GM18861 (cell line): ENCODE measurements around the gene PPP1R36.
"Not testable (repeated sequence)": the region's sequence is repeated elsewhere in the genome, so short reads cannot be mapped to it uniquely, and the experiment has no call there.

Experiments
- ATAC-seq: cut with Tn5 transposase; IDR thresholded peaks from one replicate; pipeline ENCODE4 v1.9.1; 2021; ENCODE audit not compliant: unreplicated experiment

PPP1R36 gene

GRCh38 chr14:64518229-64518628 is 31.5 kb upstream of the PPP1R36 start:
- ATAC-seq: no peak

- no peak for ATAC-seq
Measured at GRCh38 chr14:64520699-64521098, 29.1 kb upstream of the PPP1R36 start.

GRCh38 chr14:64522591-64523355 is 27.0 kb upstream of the PPP1R36 start:
- no peak for ATAC-seq

DNA sequence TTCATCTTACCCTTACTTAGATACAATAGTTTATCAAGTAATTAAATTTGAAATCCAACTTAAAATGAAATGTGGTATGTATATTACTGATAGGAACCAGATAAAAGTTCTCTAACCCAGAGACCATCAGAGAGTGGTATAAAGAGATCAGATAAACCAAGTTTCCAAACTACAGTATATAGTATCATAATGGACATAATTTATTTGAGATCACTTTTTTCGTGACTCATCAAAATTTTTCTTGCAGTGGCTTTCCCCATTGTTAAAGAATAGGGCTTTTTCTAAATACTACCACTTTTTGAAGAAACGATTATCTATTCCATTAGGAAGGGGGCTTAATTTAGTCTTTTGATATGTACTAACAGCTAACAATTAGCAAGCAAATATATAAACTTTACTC is 24.4 kb upstream of the PPP1R36 start:
- ATAC-seq: no peak

GRCh38 chr14:64531567-64531966 is 18.2 kb upstream of the PPP1R36 start:
- no peak for ATAC-seq

- ATAC-seq: no peak
Measured at GRCh38 chr14:64536488-64537245, 13.1 kb upstream of the PPP1R36 start.

DNA sequence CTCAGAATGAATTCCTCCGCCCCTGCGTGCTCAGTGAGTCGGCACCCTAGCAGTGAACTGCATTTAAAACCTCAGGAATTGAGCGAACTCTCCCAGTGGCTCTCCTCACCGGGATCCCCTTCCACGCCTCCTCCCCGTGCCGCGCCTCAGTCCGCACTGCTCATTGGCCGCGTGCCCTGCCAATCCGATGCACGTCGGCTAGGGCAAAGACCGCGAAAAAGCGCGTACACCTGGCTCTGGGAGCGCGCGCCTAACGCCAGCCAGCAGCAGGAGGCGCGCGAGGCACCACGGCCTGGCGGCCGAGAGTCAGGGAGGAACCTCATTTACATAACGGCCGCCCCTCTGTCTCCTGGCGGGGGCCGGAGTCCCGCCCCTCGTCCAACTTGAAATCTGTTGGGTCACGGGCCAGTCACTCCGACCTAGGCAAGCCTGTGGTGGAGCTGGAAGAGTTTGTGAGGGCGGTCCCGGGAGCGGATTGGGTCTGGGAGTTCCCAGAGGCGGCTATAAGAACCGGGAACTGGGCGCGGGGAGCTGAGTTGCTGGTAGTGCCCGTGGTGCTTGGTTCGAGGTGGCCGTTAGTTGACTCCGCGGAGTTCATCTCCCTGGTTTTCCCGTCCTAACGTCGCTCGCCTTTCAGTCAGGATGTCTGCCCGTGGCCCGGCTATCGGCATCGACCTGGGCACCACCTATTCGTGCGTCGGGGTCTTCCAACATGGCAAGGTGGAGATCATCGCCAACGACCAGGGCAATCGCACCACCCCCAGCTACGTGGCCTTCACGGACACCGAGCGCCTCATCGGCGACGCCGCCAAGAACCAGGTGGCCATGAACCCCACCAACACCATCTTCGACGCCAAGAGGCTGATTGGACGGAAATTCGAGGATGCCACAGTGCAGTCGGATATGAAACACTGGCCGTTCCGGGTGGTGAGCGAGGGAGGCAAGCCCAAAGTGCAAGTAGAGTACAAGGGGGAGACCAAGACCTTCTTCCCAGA is 9.3 kb upstream of the PPP1R36 start, which contains the start of gene HSPA2:
HSPA2 (plus strand) TSS at position 534 of the 995 bp plus-strand sequence; CDS start at position 643, 109 bp downstream.
- peak; percentile 92 for ATAC-seq

DNA sequence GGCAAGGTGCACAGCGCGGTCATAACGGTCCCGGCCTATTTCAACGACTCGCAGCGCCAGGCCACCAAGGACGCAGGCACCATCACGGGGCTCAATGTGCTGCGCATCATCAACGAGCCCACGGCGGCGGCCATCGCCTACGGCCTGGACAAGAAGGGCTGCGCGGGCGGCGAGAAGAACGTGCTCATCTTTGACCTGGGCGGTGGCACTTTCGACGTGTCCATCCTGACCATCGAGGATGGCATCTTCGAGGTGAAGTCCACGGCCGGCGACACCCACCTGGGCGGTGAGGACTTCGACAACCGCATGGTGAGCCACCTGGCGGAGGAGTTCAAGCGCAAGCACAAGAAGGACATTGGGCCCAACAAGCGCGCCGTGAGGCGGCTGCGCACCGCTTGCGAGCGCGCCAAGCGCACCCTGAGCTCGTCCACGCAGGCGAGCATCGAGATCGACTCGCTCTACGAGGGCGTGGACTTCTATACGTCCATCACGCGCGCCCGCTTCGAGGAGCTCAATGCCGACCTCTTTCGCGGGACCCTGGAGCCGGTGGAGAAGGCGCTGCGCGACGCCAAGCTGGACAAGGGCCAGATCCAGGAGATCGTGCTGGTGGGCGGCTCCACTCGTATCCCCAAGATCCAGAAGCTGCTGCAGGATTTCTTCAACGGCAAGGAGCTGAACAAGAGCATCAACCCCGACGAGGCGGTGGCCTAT is 8.3 kb upstream of the PPP1R36 start:
- no peak for ATAC-seq

DNA sequence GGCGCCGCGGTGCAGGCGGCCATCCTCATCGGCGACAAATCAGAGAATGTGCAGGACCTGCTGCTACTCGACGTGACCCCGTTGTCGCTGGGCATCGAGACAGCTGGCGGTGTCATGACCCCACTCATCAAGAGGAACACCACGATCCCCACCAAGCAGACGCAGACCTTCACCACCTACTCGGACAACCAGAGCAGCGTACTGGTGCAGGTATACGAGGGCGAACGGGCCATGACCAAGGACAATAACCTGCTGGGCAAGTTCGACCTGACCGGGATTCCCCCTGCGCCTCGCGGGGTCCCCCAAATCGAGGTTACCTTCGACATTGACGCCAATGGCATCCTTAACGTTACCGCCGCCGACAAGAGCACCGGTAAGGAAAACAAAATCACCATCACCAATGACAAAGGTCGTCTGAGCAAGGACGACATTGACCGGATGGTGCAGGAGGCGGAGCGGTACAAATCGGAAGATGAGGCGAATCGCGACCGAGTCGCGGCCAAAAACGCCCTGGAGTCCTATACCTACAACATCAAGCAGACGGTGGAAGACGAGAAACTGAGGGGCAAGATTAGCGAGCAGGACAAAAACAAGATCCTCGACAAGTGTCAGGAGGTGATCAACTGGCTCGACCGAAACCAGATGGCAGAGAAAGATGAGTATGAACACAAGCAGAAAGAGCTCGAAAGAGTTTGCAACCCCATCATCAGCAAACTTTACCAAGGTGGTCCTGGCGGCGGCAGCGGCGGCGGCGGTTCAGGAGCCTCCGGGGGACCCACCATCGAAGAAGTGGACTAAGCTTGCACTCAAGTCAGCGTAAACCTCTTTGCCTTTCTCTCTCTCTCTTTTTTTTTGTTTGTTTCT is 7.6 kb upstream of the PPP1R36 start:
- ATAC-seq: no peak

GRCh38 chr14:64542836-64543201 is 6.9 kb upstream of the PPP1R36 start:
- no peak for ATAC-seq

DNA sequence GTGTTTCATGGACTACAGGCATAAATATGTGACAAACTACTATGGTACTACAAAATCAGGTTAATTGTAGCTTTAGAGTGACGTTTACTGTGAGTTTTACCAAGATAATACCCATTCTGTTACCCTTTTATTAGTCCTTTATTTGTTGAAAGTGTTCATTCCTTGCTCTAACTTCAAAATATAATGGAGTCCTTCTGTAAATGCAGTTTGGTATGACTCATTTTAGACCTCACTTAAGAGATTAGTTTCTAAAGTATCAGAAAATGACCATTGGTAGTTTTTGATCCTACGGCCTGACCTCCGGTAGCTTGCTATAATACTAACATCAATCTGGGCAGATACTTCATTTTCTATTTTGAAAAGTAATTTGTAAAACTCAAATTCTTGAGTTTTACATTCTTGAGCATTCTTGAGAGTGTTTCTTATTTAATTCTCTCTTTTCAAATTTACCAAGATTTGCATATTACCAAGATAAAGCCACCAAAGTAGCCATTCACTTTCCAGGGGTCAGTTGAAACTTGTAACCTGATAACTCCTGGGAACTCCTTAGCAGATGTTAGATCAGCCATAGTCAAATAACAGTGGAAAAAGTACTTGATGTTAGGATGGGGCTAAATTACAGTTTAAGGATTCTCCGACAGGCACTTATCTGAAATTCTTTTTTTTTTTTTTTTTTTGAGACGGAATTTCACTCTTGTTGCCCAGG is 5.0 kb upstream of the PPP1R36 start:
- ATAC-seq: no peak

- ATAC-seq: no peak
Measured at GRCh38 chr14:64549016-64549415, 745 bp upstream of the PPP1R36 start.

- no peak for ATAC-seq
Measured at GRCh38 chr14:64550621-64551333, 1.0 kb downstream of the PPP1R36 start.

DNA sequence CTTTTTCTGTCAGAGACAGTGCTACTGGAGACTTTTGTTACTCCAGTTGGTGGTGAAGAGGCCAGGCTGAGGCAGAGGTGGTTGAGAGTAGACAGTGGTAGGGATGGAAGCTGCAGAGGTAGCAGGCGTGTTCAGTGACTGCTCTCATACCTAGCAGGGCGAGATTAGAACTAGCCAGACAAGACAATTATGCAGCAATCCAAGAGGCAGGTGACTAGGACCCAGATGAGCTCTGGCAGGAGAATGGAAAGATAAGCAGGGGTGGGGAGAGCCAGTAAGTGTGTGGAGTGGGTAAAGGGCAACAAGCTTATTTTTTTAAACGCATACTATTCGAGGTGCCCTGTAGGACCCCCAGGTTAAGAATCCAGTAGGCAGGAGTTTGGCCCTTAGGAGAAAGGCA is 4.8 kb downstream of the PPP1R36 start:
- no peak for ATAC-seq

DNA sequence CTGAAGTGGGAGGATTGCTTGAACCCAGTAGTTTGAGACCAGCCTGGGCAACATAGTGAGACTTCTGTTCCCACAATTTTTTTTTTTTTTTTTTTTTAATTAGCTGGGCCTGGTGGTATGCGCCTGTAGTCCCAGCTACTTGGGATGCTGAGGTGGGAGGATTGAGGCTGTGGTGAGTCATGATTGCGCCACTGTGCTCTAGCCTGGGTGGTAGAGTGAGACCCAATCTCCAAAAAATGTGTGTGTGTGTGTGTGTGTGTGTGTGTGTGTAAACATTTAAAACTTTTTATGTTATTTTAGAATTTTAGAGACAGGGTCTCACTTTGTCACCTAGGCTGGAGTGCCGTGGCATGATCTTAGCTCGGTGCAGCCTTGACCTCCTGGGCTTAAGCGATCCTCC is 6.8 kb downstream of the PPP1R36 start:
- ATAC-seq: no peak

GRCh38 chr14:64558216-64558615 is 8.5 kb downstream of the PPP1R36 start:
- not testable (repeated sequence) for ATAC-seq

- no peak for ATAC-seq
Measured at GRCh38 chr14:64561631-64562030, 11.9 kb downstream of the PPP1R36 start.

DNA sequence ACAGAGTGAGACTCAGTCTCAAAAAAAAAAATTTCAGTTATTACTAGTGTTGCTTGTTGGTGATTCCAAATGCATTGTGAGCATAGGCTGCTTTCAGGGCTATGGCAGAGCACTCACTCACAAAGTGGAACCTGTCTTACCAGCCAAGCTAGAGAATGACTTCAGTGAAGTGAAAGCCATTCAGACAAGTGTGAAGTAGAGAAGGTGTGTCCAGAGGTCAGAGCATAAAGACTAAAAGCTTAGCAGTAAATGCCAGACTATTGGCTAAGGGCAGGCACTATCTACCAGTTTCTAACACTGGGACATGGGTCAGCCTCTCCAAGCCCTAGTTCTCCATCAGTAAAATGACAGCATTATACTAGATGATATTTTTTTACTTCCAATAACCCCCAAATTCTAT is 12.7 kb downstream of the PPP1R36 start:
- ATAC-seq: no peak
